ENCODE data around the gene MEX3C.

DNA sequence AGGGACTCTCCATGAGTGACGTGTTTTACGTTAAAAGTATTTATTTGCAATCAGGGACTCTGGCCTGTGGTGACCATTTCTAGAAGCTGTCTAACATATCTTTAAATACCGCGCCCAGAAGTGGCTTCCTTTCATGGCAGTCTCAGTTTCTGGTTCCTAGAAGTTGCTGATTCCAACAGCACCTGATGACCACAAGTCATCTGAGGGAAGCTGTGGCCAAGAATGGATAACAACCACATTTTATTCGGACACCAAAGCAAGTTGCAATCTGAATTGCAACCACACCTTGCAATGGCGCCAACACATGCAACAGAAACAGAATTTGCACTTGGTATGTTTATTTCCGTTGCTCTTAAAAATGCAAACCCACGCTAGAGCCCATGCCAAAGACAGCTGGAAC lies 33.1 kb downstream of the MEX3C start:
- no peak for TF ChIP-seq CTCF (conservative IDR thresholded peaks at IDR 0.05; ENCODE audit: low read length)
- TF ChIP-seq EZH2phosphoT487 (IDR thresholded peaks at IDR 0.05; ENCODE audit: borderline replicate concordance) = no peak
